HEK293T (cell line): ENCODE data around the gene GAB4.

Experiments used
- BHLHE40 ChIP-seq: fragments of 450-650 bp; IDR thresholded peaks from 2 replicates; pipeline ENCODE4 v1.6.1; 2016; ENCODE audit warnings: mild to moderate bottlenecking, moderate library complexity, borderline replicate concordance
- ELF4 ChIP-seq: fragments of 450-650 bp; IDR thresholded peaks from 2 replicates; pipeline ENCODE4 v1.6.1; 2017; ENCODE audit warnings: antibody characterized with exemption
- FOXA1 ChIP-seq: fragments of 450-650 bp; IDR thresholded peaks from 2 replicates; pipeline ENCODE4 v1.6.1; 2016; ENCODE audit warnings: mild to moderate bottlenecking
- FOXM1 ChIP-seq: fragments of 450-650 bp; IDR thresholded peaks from 2 replicates; pipeline ENCODE4 v1.6.1; 2017; ENCODE audit warnings: mild to moderate bottlenecking, borderline replicate concordance

- TF ChIP-seq BHLHE40 (no peak), ELF4 (no peak), FOXA1 (no peak), FOXM1 (no peak)
Observed at GRCh38 chr22:16960884-16961249, 47.2 kb downstream of the GAB4 start.
